GM13977 (cell line): ENCODE data around the gene ETF1.
A peak's percentile ranks its signal among the peaks of the same experiment; 100 is the strongest.

ENCODE experiments used
- DNase-seq: peaks from one replicate; pipeline ENCODE4 v3.0.0; 2012; ENCODE audit warnings: low spot score
- CTCF ChIP-seq: IDR thresholded peaks from 2 replicates; pipeline ENCODE4 v1.5.1; 2012; ENCODE audit warnings: mild to moderate bottlenecking, control low read depth; ENCODE audit not compliant: insufficient read depth; ENCODE audit errors: extremely low read depth, missing control alignments
- in situ Hi-C: fragments of 300-500 bp; cut with MboI; formaldehyde crosslinking; loops from one replicate; pipeline ENCODE4 v1.12.0; 2022; ENCODE audit warnings: low sequenced_read_pairs, low pct_unique_long_range_greater_than_20kb, mixed read lengths, inconsistent platforms; ENCODE audit not compliant: unreplicated experiment

ETF1 gene

GRCh38 chr5:138504799-138505198, 38.2 kb downstream of the ETF1 start:
- no peak for DNase-seq
- in situ Hi-C loops, result loop anchor here (10.0 kb wide), 1 partner anchor 60 kb away; no protein-coding TSS in a partner anchor
- no peak for TF ChIP-seq CTCF

- DNase-seq, result peak; percentile 57
- TF ChIP-seq CTCF, result peak; percentile 77
- in situ Hi-C loops, result loop anchor here (10.0 kb wide), 1 partner anchor 59 kb away; no protein-coding TSS in a partner anchor
Measured at GRCh38 chr5:138503487-138504270, 39.4 kb downstream of the ETF1 start.

- TF ChIP-seq CTCF, result no peak
- in situ Hi-C loops, result loop anchor here (10.0 kb wide), 1 partner anchor 58 kb away; no protein-coding TSS in a partner anchor
- no peak for DNase-seq
Measured at GRCh38 chr5:138502521-138502920, 40.5 kb downstream of the ETF1 start.

- no peak for TF ChIP-seq CTCF
- no peak for DNase-seq
- in situ Hi-C loops, result loop anchor here (10.0 kb wide), 1 partner anchor 57 kb away; no protein-coding TSS in a partner anchor
Measured at GRCh38 chr5:138502121-138502520, 40.9 kb downstream of the ETF1 start.

- no peak for TF ChIP-seq CTCF
- in situ Hi-C loops, result no loop called here
- DNase-seq, result no peak
Measured at GRCh38 chr5:138498376-138498775, 44.7 kb downstream of the ETF1 start.

GRCh38 chr5:138495351-138495750, 47.7 kb downstream of the ETF1 start:
- DNase-seq, result no peak
- in situ Hi-C loops, result no loop called here
- no peak for TF ChIP-seq CTCF
